Lower leg skin (tissue), 3 donors: Measurements from ENCODE around the gene GRM8.

Experiments used
- CTCF ChIP-seq, 3 donors: fragments of 450-650 bp; IDR thresholded peaks; one replicate each; pipeline ENCODE4 v1.5.1; 2016; ENCODE audit warnings: antibody characterized with exemption in 3 of 3, mild to moderate bottlenecking in 3 of 3, moderate library complexity in 2 of 3
- POLR2A ChIP-seq, 2 donors: fragments of 450-650 bp; IDR thresholded peaks; one replicate each; pipeline ENCODE4 v1.6.1; 2016 to 2017; ENCODE audit warnings: antibody characterized with exemption in 2 of 2, mild to moderate bottlenecking in 1 of 2, moderate library complexity in 1 of 2

DNA sequence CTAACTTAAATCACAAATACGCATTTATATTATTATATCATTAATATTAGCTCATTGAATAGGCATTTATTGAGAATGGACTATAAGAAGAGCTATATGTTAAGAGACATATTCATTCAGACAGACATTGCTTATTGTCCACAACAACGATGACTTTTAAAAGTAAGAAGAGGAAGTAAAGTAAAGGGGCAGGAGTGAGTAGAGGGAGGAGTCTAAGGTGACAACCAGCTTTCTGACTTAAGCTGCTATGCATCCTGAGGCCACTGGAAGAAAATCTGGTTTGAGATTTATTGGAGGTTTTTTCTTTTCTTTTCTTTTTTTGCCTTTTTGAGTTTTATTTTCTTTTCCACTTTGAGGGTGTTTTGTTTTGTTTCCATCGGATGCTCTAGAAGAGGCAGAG lies 723.5 kb downstream of the GRM8 start:
- TF ChIP-seq CTCF (IDR thresholded peaks at IDR 0.05) (no peak), POLR2A (IDR thresholded peaks at IDR 0.05) (no peak)
